DOHH2 (cell line): ENCODE measurements around the gene SLC19A2.

Source experiments
- H3F3A ChIP-seq: fragments of 200-600 bp; sonication (generic), shearing (Covaris generic); 2 replicates; pipeline ENCODE4 v1.6.0; 2016; ENCODE audit warnings: antibody characterized with exemption, mild to moderate bottlenecking; ENCODE audit not compliant: control insufficient read depth, insufficient read depth
- H3K27ac ChIP-seq: fragments of 200-600 bp; sonication (generic); 2 replicates; pipeline ENCODE4 v1.5.1; 2014; ENCODE audit warnings: low read depth, mild to moderate bottlenecking, low read length, moderate library complexity
- H3K27me3 ChIP-seq: fragments of 200-600 bp; sonication (generic); 2 replicates; pipeline ENCODE4 v1.6.1; 2014; ENCODE audit warnings: mild to moderate bottlenecking, low read length, mixed read lengths; ENCODE audit not compliant: control insufficient read depth
- H3K36me3 ChIP-seq: fragments of 200-600 bp; sonication (generic); 2 replicates; pipeline ENCODE4 v1.6.1; 2014; ENCODE audit warnings: mild to moderate bottlenecking, low read length, moderate library complexity, mixed read lengths; ENCODE audit not compliant: control insufficient read depth
- H3K4me1 ChIP-seq: fragments of 200-600 bp; sonication (generic); 2 replicates; pipeline ENCODE4 v1.6.1; 2014; ENCODE audit warnings: mild to moderate bottlenecking, low read length, mixed read lengths; ENCODE audit not compliant: control insufficient read depth
- H3K4me2 ChIP-seq: fragments of 200-600 bp; sonication (generic); 2 replicates; pipeline ENCODE4 v1.6.0; 2014; ENCODE audit warnings: mild to moderate bottlenecking, low read length, moderate library complexity
- H3K4me3 ChIP-seq: fragments of 200-600 bp; sonication (generic); 2 replicates; pipeline ENCODE4 v1.5.1; 2014; ENCODE audit warnings: mild to moderate bottlenecking, low read length, mixed read lengths
- H3K79me2 ChIP-seq: fragments of 200-600 bp; sonication (generic); 2 replicates; pipeline ENCODE4 v1.6.1; 2014; ENCODE audit warnings: mild to moderate bottlenecking, low read length, mixed read lengths; ENCODE audit not compliant: control insufficient read depth
- H3K9me2 ChIP-seq: fragments of 200-600 bp; sonication (generic); replicated peaks from 2 replicates; pipeline ENCODE4 v1.6.1; 2014; ENCODE audit warnings: mild to moderate bottlenecking, low read length, mixed read lengths; ENCODE audit not compliant: control insufficient read depth
- H3K9me3 ChIP-seq: fragments of 200-600 bp; sonication (generic); 2 replicates; pipeline ENCODE4 v1.6.1; 2014; ENCODE audit warnings: antibody characterized with exemption, low read length, mixed read lengths; ENCODE audit not compliant: control insufficient read depth, insufficient read depth
- H4K20me1 ChIP-seq: fragments of 200-600 bp; sonication (generic); 2 replicates; pipeline ENCODE4 v1.6.0; 2014; ENCODE audit warnings: low read depth, mild to moderate bottlenecking, antibody characterized with exemption, low read length, moderate library complexity; ENCODE audit not compliant: control insufficient read depth, insufficient read depth
- CTCF ChIP-seq: fragments of 200-600 bp; sonication (generic); IDR thresholded peaks from one replicate; pipeline ENCODE4 v1.5.1; 2014; ENCODE audit warnings: antibody characterized with exemption, mild to moderate bottlenecking, low read depth, low read length; ENCODE audit not compliant: poor library complexity, severe bottlenecking
- EZH2phosphoT487 ChIP-seq: fragments of 200-600 bp; sonication (generic); IDR thresholded peaks from 2 replicates; pipeline ENCODE4 v1.6.1; 2017; ENCODE audit warnings: borderline replicate concordance, mild to moderate bottlenecking, antibody characterized with exemption, low read length, moderate library complexity, mixed read lengths

SLC19A2 gene

GRCh38 chr1:169465281-169465680 lies 20.5 kb downstream of the SLC19A2 start:
- no peaks in the 10 kb centered on the region for H3F3A ChIP-seq
- TF ChIP-seq CTCF (no peak), EZH2phosphoT487 (no peak)
- H3K36me3 ChIP-seq = peaks cover 10% of the 10 kb centered on the region
- H3K79me2 ChIP-seq = no peaks in the 10 kb centered on the region
- H3K4me2 ChIP-seq = no peak overlapping the region
- 0 out of 2 replicates have a peak, but pooled peaks cover 3% of the 10 kb centered on the region for H4K20me1 ChIP-seq
- no peaks in the 10 kb centered on the region for H3K27me3 ChIP-seq
- H3K27ac ChIP-seq = no peak overlapping the region
- H3K4me1 ChIP-seq = no peaks in the 10 kb centered on the region
- no peaks in the 10 kb centered on the region for H3K9me3 ChIP-seq
- H3K4me3 ChIP-seq = no peak overlapping the region
- no peaks in the 10 kb centered on the region for H3K9me2 ChIP-seq

GRCh38 chr1:169462385-169462784 lies 23.4 kb downstream of the SLC19A2 start:
- H3K9me2 ChIP-seq = no peaks in the 10 kb centered on the region
- H3K4me1 ChIP-seq = no peaks in the 10 kb centered on the region
- H3K27me3 ChIP-seq = no peaks in the 10 kb centered on the region
- no peak overlapping the region for H3K27ac ChIP-seq
- H3K4me3 ChIP-seq = no peak overlapping the region
- no peak overlapping the region for H3K4me2 ChIP-seq
- TF ChIP-seq CTCF (no peak), EZH2phosphoT487 (no peak)
- H3K9me3 ChIP-seq = no peaks in the 10 kb centered on the region
- H3F3A ChIP-seq = no peaks in the 10 kb centered on the region
- H3K79me2 ChIP-seq = no peaks in the 10 kb centered on the region
- H4K20me1 ChIP-seq = 0 out of 2 replicates have a peak, but pooled peaks cover 3% of the 10 kb centered on the region
- H3K36me3 ChIP-seq = peaks cover 8% of the 10 kb centered on the region

GRCh38 chr1:169461390-169462000 lies 24.2 kb downstream of the SLC19A2 start:
- no peaks in the 10 kb centered on the region for H3F3A ChIP-seq

More at GRCh38 chr1:169461390-169462000, 24.2 kb downstream of the SLC19A2 start:
- Histone ChIP-seq H3K79me2 (no peaks in the 10 kb centered on the region), H3K9me2 (no peaks in the 10 kb centered on the region), H3K4me1 (no peaks in the 10 kb centered on the region), H3K9me3 (no peaks in the 10 kb centered on the region), H3K27ac (no peak overlapping the region), H3K36me3 (0 out of 2 replicates have a peak, but pooled peaks cover 3% of the 10 kb centered on the region), H3K4me2 (no peak overlapping the region), H4K20me1 (0 out of 2 replicates have a peak, but pooled peaks cover 3% of the 10 kb centered on the region), H3K27me3 (no peaks in the 10 kb centered on the region), H3K4me3 (no peak overlapping the region)
- no peak for TF ChIP-seq EZH2phosphoT487
- TF ChIP-seq CTCF = no peak
